Measurements from ENCODE around the gene RNF26. TPM values are rescaled to one million over a fixed set of nuclear protein-coding genes. Genes with fewer than 3 reads are reported as not detected.

The RNF26 gene
- total RNA-seq, 1 experiment from 2014 or later: 45.6 TPM

- H2AFZ ChIP-seq (ENCODE audit: low read depth, low read length, poor library complexity, severe bottlenecking): no peak overlapping the region
- no peaks in the 10 kb centered on the region for H4K20me1 ChIP-seq (ENCODE audit: insufficient read depth)
- ATAC-seq (no peak), DNase-seq (ENCODE audit: low read depth, low spot score) (no peak)
- ChIA-PET RAD21 (ENCODE audit: low non-redundant PET in 1 of 2, low total read pairs in 2 of 2, uncharacterized antibody in 2 of 2, unreplicated experiment in 2 of 2) (no interaction called here), POLR2A (no interaction called here), CTCF (interaction anchor here (1.6 kb wide), 1 partner anchor 14 kb away, joined by 10 read pairs; no protein-coding TSS in a partner anchor)
- H3K9me3 ChIP-seq (ENCODE audit: control insufficient read depth in 1 of 2, insufficient read depth in 1 of 2, low read depth in 1 of 2, low read length in 2 of 2): no peaks in the 10 kb centered on the region
- no peaks in the 10 kb centered on the region for H3K9me2 ChIP-seq (ENCODE audit: insufficient read depth)
- no peak for TF ChIP-seq CEBPB (IDR thresholded peaks at IDR 0.05; ENCODE audit: low read depth)
- TF ChIP-seq ZBTB33 (IDR thresholded peaks at IDR 0.05; ENCODE audit: extremely low read depth, insufficient replicate concordance, low read length): no peak
- TF ChIP-seq POLR2AphosphoS5 (IDR thresholded peaks at IDR 0.05; ENCODE audit: low read depth, low read length): no peak
- TF ChIP-seq RAD21 (IDR thresholded peaks at IDR 0.05; ENCODE audit: low read depth): no peak
- TF ChIP-seq ZFX (IDR thresholded peaks at IDR 0.05): no peak
- TF ChIP-seq EGR1 (IDR thresholded peaks at IDR 0.05; ENCODE audit: low read depth): no peak
- no peak for TF ChIP-seq SRF (IDR thresholded peaks at IDR 0.05; ENCODE audit: low read depth)
- no peak for TF ChIP-seq YY1 (IDR thresholded peaks at IDR 0.05; ENCODE audit: extremely low read depth, insufficient replicate concordance, low read depth, low read length)
- TF ChIP-seq SP1 (IDR thresholded peaks at IDR 0.05; ENCODE audit: low read depth): no peak
- TF ChIP-seq POLR2A (IDR thresholded peaks at IDR 0.05; ENCODE audit: borderline replicate concordance, extremely low read depth, insufficient read depth, insufficient read length): no peak
- TF ChIP-seq REST (IDR thresholded peaks at IDR 0.05; ENCODE audit: low read depth): no peak
- no peak for TF ChIP-seq ZNF274 (IDR thresholded peaks at IDR 0.05; ENCODE audit: low read depth, low read length)
- TF ChIP-seq, protein P1, sequence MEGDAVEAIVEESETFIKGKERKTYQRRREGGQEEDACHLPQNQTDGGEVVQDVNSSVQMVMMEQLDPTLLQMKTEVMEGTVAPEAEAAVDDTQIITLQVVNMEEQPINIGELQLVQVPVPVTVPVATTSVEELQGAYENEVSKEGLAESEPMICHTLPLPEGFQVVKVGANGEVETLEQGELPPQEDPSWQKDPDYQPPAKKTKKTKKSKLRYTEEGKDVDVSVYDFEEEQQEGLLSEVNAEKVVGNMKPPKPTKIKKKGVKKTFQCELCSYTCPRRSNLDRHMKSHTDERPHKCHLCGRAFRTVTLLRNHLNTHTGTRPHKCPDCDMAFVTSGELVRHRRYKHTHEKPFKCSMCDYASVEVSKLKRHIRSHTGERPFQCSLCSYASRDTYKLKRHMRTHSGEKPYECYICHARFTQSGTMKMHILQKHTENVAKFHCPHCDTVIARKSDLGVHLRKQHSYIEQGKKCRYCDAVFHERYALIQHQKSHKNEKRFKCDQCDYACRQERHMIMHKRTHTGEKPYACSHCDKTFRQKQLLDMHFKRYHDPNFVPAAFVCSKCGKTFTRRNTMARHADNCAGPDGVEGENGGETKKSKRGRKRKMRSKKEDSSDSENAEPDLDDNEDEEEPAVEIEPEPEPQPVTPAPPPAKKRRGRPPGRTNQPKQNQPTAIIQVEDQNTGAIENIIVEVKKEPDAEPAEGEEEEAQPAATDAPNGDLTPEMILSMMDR (IDR thresholded peaks at IDR 0.05 in 2 of 3, conservative IDR thresholded peaks at IDR 0.05 in 1 of 3; ENCODE audit: borderline replicate concordance in 1 of 3, insufficient read depth in 1 of 3, low read depth in 2 of 3, low read length in 2 of 3): no peak
- no peak for TF ChIP-seq JUND (IDR thresholded peaks at IDR 0.05)
- TF ChIP-seq CBX3 (IDR thresholded peaks at IDR 0.05; ENCODE audit: low read depth): no peak
- TF ChIP-seq SIN3A (IDR thresholded peaks at IDR 0.05; ENCODE audit: low read depth): no peak
- TF ChIP-seq EZH2phosphoT487 (IDR thresholded peaks at IDR 0.05; ENCODE audit: borderline replicate concordance): no peak
- no peaks in the 10 kb centered on the region; the same call in 1 of the 2 replicates for H3K79me2 ChIP-seq (ENCODE audit: insufficient read depth, low read length)
- no peak overlapping the region for H3K4me2 ChIP-seq (ENCODE audit: low read length)
- no peaks in the 10 kb centered on the region for H3K36me3 ChIP-seq (ENCODE audit: control insufficient read depth in 1 of 2, insufficient read depth in 2 of 2, low read length in 2 of 2)
- BruUV-seq (replicated peaks): no TSS peak
- H3K4me3 ChIP-seq (replicated peaks in 1 of 2; ENCODE audit: low read depth in 1 of 2, low read length in 2 of 2): no peak overlapping the region
- intact Hi-C loops (cut with micrococcal nuclease): no loop called here
- H3K4me1 ChIP-seq (ENCODE audit: control insufficient read depth in 1 of 2, insufficient read depth in 2 of 2, low read length in 2 of 2): peaks cover 0 to 29% of the 10 kb centered on the region in 2 experiments; a peak in 3 of 4 replicates
- no peaks in the 10 kb centered on the region for H3K27me3 ChIP-seq (ENCODE audit: insufficient read depth, low read length)
- no peak overlapping the region for H3K27ac ChIP-seq (ENCODE audit: low read depth, low read length)
- no peak overlapping the region for H3K9ac ChIP-seq (ENCODE audit: low read length)
These were observed 8.2 kb downstream of the RNF26 start for GRCh38 chr11:119342362-119343130.

All from HCT116 (cell line).